ENCODE measurements around the gene ASTN2.

DNA sequence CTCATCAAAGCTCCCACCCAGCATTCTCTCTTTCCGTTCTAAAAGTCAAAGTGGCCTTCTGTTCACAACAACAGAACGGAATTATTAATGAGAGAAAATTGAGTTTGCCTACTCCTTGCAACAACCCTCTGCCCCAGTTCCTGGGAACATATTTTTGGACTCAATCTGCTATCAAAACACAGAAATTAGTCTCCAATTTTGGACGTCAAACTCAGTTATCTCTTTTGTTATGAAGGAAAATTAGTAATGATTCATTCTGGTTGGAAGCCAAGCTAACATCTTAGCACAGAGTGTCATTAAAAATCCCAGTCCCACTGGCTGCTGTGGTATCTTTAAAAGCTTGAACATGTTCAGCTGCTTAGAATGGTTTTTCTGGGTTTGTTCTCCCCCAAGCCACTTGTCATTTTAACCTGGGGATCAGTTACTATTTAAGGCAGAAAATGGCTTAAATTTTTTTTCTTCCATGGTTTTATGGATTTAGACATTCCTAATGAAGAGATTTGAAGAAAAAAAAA is 384.5 kb downstream of the ASTN2 start:
- no peak for TF ChIP-seq CTCF (IDR thresholded peaks at IDR 0.05 in 8 of 11, conservative IDR thresholded peaks at IDR 0.05 in 3 of 11)
- no peak for TF ChIP-seq POLR2AphosphoS5 (IDR thresholded peaks at IDR 0.05)
- TF ChIP-seq POLR2A (IDR thresholded peaks at IDR 0.05) = no peak

All from spleen (tissue), 7 donors.